ENCODE measurements around the gene NINJ2.

DNA sequence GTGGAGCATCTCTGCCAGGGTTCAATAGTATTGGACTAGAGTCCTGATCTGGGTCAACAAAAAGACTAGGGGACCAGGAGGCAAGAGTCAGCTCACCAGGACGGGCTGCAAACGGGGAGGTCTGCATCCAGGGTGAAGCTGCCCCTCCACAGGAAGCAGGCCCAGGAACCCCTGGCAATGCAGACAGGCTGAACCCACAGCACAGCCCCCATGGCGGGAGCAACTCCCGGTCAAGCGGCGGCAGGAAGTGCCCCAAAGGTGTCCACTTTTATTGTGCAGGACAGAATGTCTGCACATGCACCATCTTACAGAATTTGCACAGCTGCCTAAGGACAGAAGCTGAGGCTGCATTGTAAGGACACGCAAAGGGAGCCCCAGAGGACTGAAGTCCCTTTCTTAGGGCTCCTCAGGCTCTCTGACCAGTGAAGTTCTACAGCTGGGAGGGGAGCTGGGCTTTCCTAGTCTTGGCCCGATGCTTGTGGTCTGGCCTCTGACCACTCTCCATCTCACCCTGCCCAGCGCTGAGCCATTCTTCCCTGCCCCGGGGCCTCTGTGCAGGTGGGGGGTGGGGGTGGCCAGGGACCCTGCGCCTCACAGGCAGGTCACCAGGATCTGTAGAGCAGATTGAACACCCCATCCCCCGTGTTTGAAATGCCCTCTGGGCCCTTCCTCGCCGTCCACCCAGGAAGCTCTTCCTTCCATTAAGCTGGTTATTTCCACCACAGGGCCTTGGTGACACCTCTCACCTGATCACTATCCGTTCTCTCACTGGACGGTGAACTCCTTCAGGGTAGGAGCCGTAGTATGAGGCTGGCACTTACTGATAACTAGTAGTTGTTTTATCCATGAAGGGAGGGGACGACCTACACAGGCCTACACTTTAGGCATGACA lies 75.9 kb downstream of the NINJ2 start:
- TF ChIP-seq, protein P1, sequence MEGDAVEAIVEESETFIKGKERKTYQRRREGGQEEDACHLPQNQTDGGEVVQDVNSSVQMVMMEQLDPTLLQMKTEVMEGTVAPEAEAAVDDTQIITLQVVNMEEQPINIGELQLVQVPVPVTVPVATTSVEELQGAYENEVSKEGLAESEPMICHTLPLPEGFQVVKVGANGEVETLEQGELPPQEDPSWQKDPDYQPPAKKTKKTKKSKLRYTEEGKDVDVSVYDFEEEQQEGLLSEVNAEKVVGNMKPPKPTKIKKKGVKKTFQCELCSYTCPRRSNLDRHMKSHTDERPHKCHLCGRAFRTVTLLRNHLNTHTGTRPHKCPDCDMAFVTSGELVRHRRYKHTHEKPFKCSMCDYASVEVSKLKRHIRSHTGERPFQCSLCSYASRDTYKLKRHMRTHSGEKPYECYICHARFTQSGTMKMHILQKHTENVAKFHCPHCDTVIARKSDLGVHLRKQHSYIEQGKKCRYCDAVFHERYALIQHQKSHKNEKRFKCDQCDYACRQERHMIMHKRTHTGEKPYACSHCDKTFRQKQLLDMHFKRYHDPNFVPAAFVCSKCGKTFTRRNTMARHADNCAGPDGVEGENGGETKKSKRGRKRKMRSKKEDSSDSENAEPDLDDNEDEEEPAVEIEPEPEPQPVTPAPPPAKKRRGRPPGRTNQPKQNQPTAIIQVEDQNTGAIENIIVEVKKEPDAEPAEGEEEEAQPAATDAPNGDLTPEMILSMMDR (IDR thresholded peaks at IDR 0.05) = no peak
- no peak for TF ChIP-seq POLR2A (IDR thresholded peaks at IDR 0.05)

Measured in right lobe of liver (tissue), 4 donors.